Loucy (cell line): ENCODE results near the gene ACOT11.

ENCODE experiments used
- H2AFZ ChIP-seq: fragments of 200-600 bp; sonication (generic); 2 replicates; pipeline ENCODE4 v1.6.0; 2016; ENCODE audit warnings: antibody characterized with exemption, mild to moderate bottlenecking, low read length, moderate library complexity
- H3F3A ChIP-seq: fragments of 200-600 bp; 2 replicates; pipeline ENCODE4 v1.6.0; 2016; ENCODE audit warnings: antibody characterized with exemption, low read depth, mild to moderate bottlenecking
- H3K27me3 ChIP-seq: fragments of 200-600 bp; sonication (generic); 2 replicates; pipeline ENCODE4 v1.6.1; 2014; ENCODE audit warnings: low read length, mild to moderate bottlenecking; ENCODE audit not compliant: insufficient read depth, poor library complexity, severe bottlenecking
- H3K36me3 ChIP-seq: fragments of 200-600 bp; sonication (generic); 2 replicates; pipeline ENCODE4 v1.6.1; 2016; ENCODE audit warnings: low read length; ENCODE audit not compliant: insufficient read depth
- H3K4me1 ChIP-seq: fragments of 200-600 bp; sonication (generic); 2 replicates; pipeline ENCODE4 v1.5.1; 2014; ENCODE audit warnings: low read length, mild to moderate bottlenecking; ENCODE audit not compliant: insufficient read depth, poor library complexity, severe bottlenecking
- H3K4me2 ChIP-seq: fragments of 200-600 bp; sonication (generic); 2 replicates; pipeline ENCODE4 v1.6.0; 2014; ENCODE audit warnings: antibody characterized with exemption, low read length, low read depth, mild to moderate bottlenecking; ENCODE audit not compliant: poor library complexity, severe bottlenecking
- H3K4me3 ChIP-seq: fragments of 200-600 bp; sonication (generic); 2 replicates; pipeline ENCODE4 v1.5.1; 2014; ENCODE audit warnings: low read length, mild to moderate bottlenecking, mixed read lengths; ENCODE audit not compliant: poor library complexity, severe bottlenecking
- H3K79me2 ChIP-seq: fragments of 200-600 bp; sonication (generic); 2 replicates; pipeline ENCODE4 v1.6.1; 2014; ENCODE audit warnings: low read length; ENCODE audit not compliant: insufficient read depth
- H3K9ac ChIP-seq: fragments of 200-600 bp; sonication (generic); 2 replicates; pipeline ENCODE4 v1.6.0; 2014; ENCODE audit warnings: mild to moderate bottlenecking, low read depth, low read length, moderate library complexity; ENCODE audit not compliant: poor library complexity, severe bottlenecking
- H3K9me2 ChIP-seq: fragments of 200-600 bp; sonication (generic); replicated peaks from 2 replicates; pipeline ENCODE4 v1.6.1; 2016; ENCODE audit warnings: low read depth, low read length, mixed read lengths
- H3K9me3 ChIP-seq: fragments of 200-600 bp; sonication (generic); 2 replicates; pipeline ENCODE4 v1.6.1; 2014; ENCODE audit warnings: mild to moderate bottlenecking, antibody characterized with exemption, low read length, low read depth; ENCODE audit not compliant: insufficient read depth
- H4K20me1 ChIP-seq: fragments of 200-600 bp; sonication (generic); 2 replicates; pipeline ENCODE4 v1.6.0; 2014; ENCODE audit warnings: antibody characterized with exemption, low read length, mild to moderate bottlenecking; ENCODE audit not compliant: insufficient read depth, poor library complexity, severe bottlenecking
- CTCF ChIP-seq: fragments of 200-600 bp; sonication (generic); conservative IDR thresholded peaks from 2 replicates; pipeline ENCODE4 v1.5.1; 2014; ENCODE audit warnings: mild to moderate bottlenecking, antibody characterized with exemption, low read length
- EZH2phosphoT487 ChIP-seq: fragments of 200-600 bp; IDR thresholded peaks from 2 replicates; pipeline ENCODE4 v1.6.1; 2018; ENCODE audit warnings: antibody characterized with exemption, mild to moderate bottlenecking, moderate library complexity, borderline replicate concordance

Gene ACOT11

GRCh38 chr1:54570161-54570560, 22.1 kb downstream of the ACOT11 start:
- H3F3A ChIP-seq, result no peaks in the 10 kb centered on the region
- no peaks in the 10 kb centered on the region for H3K9me3 ChIP-seq
- H3K36me3 ChIP-seq, result no peaks in the 10 kb centered on the region
- no peak for TF ChIP-seq CTCF
- no peak for TF ChIP-seq EZH2phosphoT487
- H3K27me3 ChIP-seq, result no peaks in the 10 kb centered on the region
- no peaks in the 10 kb centered on the region for H4K20me1 ChIP-seq
- peaks cover 45% of the 10 kb centered on the region for H3K4me1 ChIP-seq
- no peaks in the 10 kb centered on the region for H3K9me2 ChIP-seq
- H3K4me3 ChIP-seq, result no peak overlapping the region
- H3K4me2 ChIP-seq, result no peak overlapping the region
- no peak overlapping the region for H2AFZ ChIP-seq
- no peaks in the 10 kb centered on the region for H3K79me2 ChIP-seq
- H3K9ac ChIP-seq, result no peak overlapping the region

GRCh38 chr1:54571326-54571725, 23.3 kb downstream of the ACOT11 start:
- H3K4me1 ChIP-seq, result peaks cover 56% of the 10 kb centered on the region
- TF ChIP-seq EZH2phosphoT487 (no peak), CTCF (no peak)
- no peaks in the 10 kb centered on the region for H3K9me3 ChIP-seq
- H3K27me3 ChIP-seq, result no peaks in the 10 kb centered on the region
- H3K4me3 ChIP-seq, result peak overlapping the region; percentile 40
- peak overlapping the region; percentile 61 for H3K4me2 ChIP-seq
- no peaks in the 10 kb centered on the region for H3F3A ChIP-seq
- H3K79me2 ChIP-seq, result no peaks in the 10 kb centered on the region
- H2AFZ ChIP-seq, result peak overlapping the region; percentile 32; the same call in 1 of the 2 replicates
- H3K9me2 ChIP-seq, result no peaks in the 10 kb centered on the region
- peak overlapping the region; percentile 39 for H3K9ac ChIP-seq
- H4K20me1 ChIP-seq, result no peaks in the 10 kb centered on the region
- H3K36me3 ChIP-seq, result no peaks in the 10 kb centered on the region

- H4K20me1 ChIP-seq, result no peaks in the 10 kb centered on the region
- TF ChIP-seq CTCF (no peak), EZH2phosphoT487 (no peak)
- H3K36me3 ChIP-seq, result no peaks in the 10 kb centered on the region
- H3K79me2 ChIP-seq, result no peaks in the 10 kb centered on the region
- no peaks in the 10 kb centered on the region for H3K9me3 ChIP-seq
- peak overlapping the region; percentile 40 for H3K4me3 ChIP-seq
- H3K9ac ChIP-seq, result peak overlapping the region; percentile 58
- H3K27me3 ChIP-seq, result no peaks in the 10 kb centered on the region
- H3K9me2 ChIP-seq, result no peaks in the 10 kb centered on the region
- peaks cover 63% of the 10 kb centered on the region for H3K4me1 ChIP-seq
- peak overlapping the region; percentile 61 for H3K4me2 ChIP-seq
- H3F3A ChIP-seq, result no peaks in the 10 kb centered on the region
- H2AFZ ChIP-seq, result no peak overlapping the region; the same call in 1 of the 2 replicates
Measured at GRCh38 chr1:54571803-54572541, 23.9 kb downstream of the ACOT11 start.
